Activated naive CD8-positive, alpha-beta T cell treated with anti-CD3 and anti-CD28 coated beads for 36 hours (primary cell): ENCODE results near the gene HOXD10. TPM values are rescaled to one million over a fixed set of nuclear protein-coding genes. Genes with fewer than 3 reads are reported as not detected.

Source experiments
- DNase-seq: peaks from one replicate; pipeline ENCODE4 v3.0.0; 2021
- H3K27ac Mint-ChIP-seq: one replicate; pipeline ENCODE4 v1.8.0; 2022; ENCODE audit warnings: mild to moderate bottlenecking, moderate library complexity, mixed read lengths
- H3K27me3 Mint-ChIP-seq: one replicate; pipeline ENCODE4 v1.8.0; 2022; ENCODE audit warnings: mild to moderate bottlenecking, mixed read lengths
- H3K36me3 Mint-ChIP-seq: one replicate; pipeline ENCODE4 v1.8.0; 2021; ENCODE audit warnings: mild to moderate bottlenecking, mixed read lengths
- H3K4me1 Mint-ChIP-seq: one replicate; pipeline ENCODE4 v1.8.0; 2021; ENCODE audit warnings: mixed read lengths
- H3K4me3 Mint-ChIP-seq: one replicate; pipeline ENCODE4 v1.8.0; 2022; ENCODE audit warnings: mild to moderate bottlenecking, moderate library complexity, mixed read lengths
- H3K9me3 Mint-ChIP-seq: one replicate; pipeline ENCODE4 v1.8.0; 2022; ENCODE audit warnings: mixed read lengths
- total RNA-seq, 2 experiments: library from RNA; stranded (reverse); gene quantifications; one replicate each; pipeline ENCODE4 v1.2.3, GENCODE V29; 2021

Gene HOXD10
- total RNA-seq, 2 experiments from 2014 or later = not detected

- Mint-ChIP-seq H3K9me3 (no peaks in the 10 kb centered on the region), H3K27ac (no peak overlapping the region)
Measured at GRCh38 chr2:176148751-176149421, 32.3 kb downstream of the HOXD10 start.

GRCh38 chr2:176149481-176149938 lies 32.9 kb downstream of the HOXD10 start:
- Mint-ChIP-seq H3K4me1 (peaks cover 6% of the 10 kb centered on the region), H3K27me3 (peaks cover 97% of the 10 kb centered on the region), H3K4me3 (no peak overlapping the region), H3K36me3 (no peaks in the 10 kb centered on the region), H3K9me3 (no peaks in the 10 kb centered on the region), H3K27ac (no peak overlapping the region)
- no peak for DNase-seq

More at GRCh38 chr2:176148751-176149421, 32.3 kb downstream of the HOXD10 start:
- H3K4me1 Mint-ChIP-seq = peaks cover 6% of the 10 kb centered on the region
- H3K4me3 Mint-ChIP-seq = no peak overlapping the region
- H3K27me3 Mint-ChIP-seq = peaks cover 94% of the 10 kb centered on the region
- DNase-seq = no peak
- H3K36me3 Mint-ChIP-seq = no peaks in the 10 kb centered on the region

- Mint-ChIP-seq H3K4me3 (no peak overlapping the region), H3K27ac (no peak overlapping the region), H3K27me3 (peaks cover 98% of the 10 kb centered on the region)
Measured at GRCh38 chr2:176149939-176150583, 33.5 kb downstream of the HOXD10 start.

GRCh38 chr2:176150584-176151441 lies 34.2 kb downstream of the HOXD10 start:
- no peak for DNase-seq
- H3K36me3 Mint-ChIP-seq = no peaks in the 10 kb centered on the region
- no peak overlapping the region for H3K27ac Mint-ChIP-seq
- peaks cover 6% of the 10 kb centered on the region for H3K4me1 Mint-ChIP-seq
- peaks cover 98% of the 10 kb centered on the region for H3K27me3 Mint-ChIP-seq
- no peaks in the 10 kb centered on the region for H3K9me3 Mint-ChIP-seq
- no peak overlapping the region for H3K4me3 Mint-ChIP-seq

More at GRCh38 chr2:176149939-176150583, 33.5 kb downstream of the HOXD10 start:
- Mint-ChIP-seq H3K36me3 (no peaks in the 10 kb centered on the region), H3K9me3 (no peaks in the 10 kb centered on the region), H3K4me1 (peaks cover 6% of the 10 kb centered on the region)
- no peak for DNase-seq

GRCh38 chr2:176151442-176152287 lies 35.1 kb downstream of the HOXD10 start, which contains the start of gene HOXD4:
Gene HOXD4, plus strand, starts transcription at chr2:176151550. Its CDS starts 84 bp downstream, at chr2:176151634.
- Mint-ChIP-seq H3K4me3 (peak within 1 kb of the TSS; percentile 40), H3K27ac (no peak within 1 kb of the TSS), H3K9me3 (no peaks in the 10 kb centered on the region), H3K27me3 (peaks cover 98% of the 10 kb centered on the region), H3K4me1 (peaks cover 6% of the 10 kb centered on the region), H3K36me3 (no peaks in the 10 kb centered on the region)
- no peak for DNase-seq

- H3K27ac Mint-ChIP-seq = no peak overlapping the region
- no peak for DNase-seq
- no peaks in the 10 kb centered on the region for H3K36me3 Mint-ChIP-seq
- H3K4me1 Mint-ChIP-seq = peaks cover 8% of the 10 kb centered on the region
- no peaks in the 10 kb centered on the region for H3K9me3 Mint-ChIP-seq
- peaks cover 94% of the 10 kb centered on the region for H3K27me3 Mint-ChIP-seq
- H3K4me3 Mint-ChIP-seq = no peak overlapping the region
Measured at GRCh38 chr2:176152350-176153181, 36.0 kb downstream of the HOXD10 start.

GRCh38 chr2:176154576-176155252 lies 38.1 kb downstream of the HOXD10 start:
- no peaks in the 10 kb centered on the region for H3K36me3 Mint-ChIP-seq
- peaks cover 94% of the 10 kb centered on the region for H3K27me3 Mint-ChIP-seq
- H3K4me3 Mint-ChIP-seq = no peak overlapping the region
- no peak for DNase-seq
- H3K9me3 Mint-ChIP-seq = no peaks in the 10 kb centered on the region
- peaks cover 13% of the 10 kb centered on the region for H3K4me1 Mint-ChIP-seq
- H3K27ac Mint-ChIP-seq = no peak overlapping the region

- peaks cover 93% of the 10 kb centered on the region for H3K27me3 Mint-ChIP-seq
- no peak overlapping the region for H3K27ac Mint-ChIP-seq
- no peak overlapping the region for H3K4me3 Mint-ChIP-seq
- DNase-seq = no peak
- no peaks in the 10 kb centered on the region for H3K9me3 Mint-ChIP-seq
- H3K36me3 Mint-ChIP-seq = no peaks in the 10 kb centered on the region
- H3K4me1 Mint-ChIP-seq = peaks cover 13% of the 10 kb centered on the region
Measured at GRCh38 chr2:176155356-176156044, 38.9 kb downstream of the HOXD10 start.

- H3K36me3 Mint-ChIP-seq = no peaks in the 10 kb centered on the region
- H3K27ac Mint-ChIP-seq = no peak overlapping the region
- H3K27me3 Mint-ChIP-seq = peaks cover 93% of the 10 kb centered on the region
- peaks cover 17% of the 10 kb centered on the region for H3K4me1 Mint-ChIP-seq
- DNase-seq = no peak
- H3K4me3 Mint-ChIP-seq = no peak overlapping the region
- no peaks in the 10 kb centered on the region for H3K9me3 Mint-ChIP-seq
Measured at GRCh38 chr2:176156301-176156806, 39.8 kb downstream of the HOXD10 start.

GRCh38 chr2:176156807-176157498 lies 40.4 kb downstream of the HOXD10 start, which contains the start of gene HOXD3:
Gene HOXD3, plus strand, starts transcription at chr2:176157307. Its CDS starts 11,808 bp downstream, at chr2:176169115.
- peaks cover 17% of the 10 kb centered on the region for H3K4me1 Mint-ChIP-seq
- no peaks in the 10 kb centered on the region for H3K36me3 Mint-ChIP-seq
- H3K27ac Mint-ChIP-seq = no peak within 1 kb of the TSS
- H3K9me3 Mint-ChIP-seq = peaks cover 1% of the 10 kb centered on the region
- peak within 1 kb of the TSS; percentile 54 for H3K4me3 Mint-ChIP-seq
- DNase-seq = no peak
- peaks cover 93% of the 10 kb centered on the region for H3K27me3 Mint-ChIP-seq

GRCh38 chr2:176157499-176158185 lies 41.1 kb downstream of the HOXD10 start:
- Mint-ChIP-seq H3K4me3 (peak overlapping the region; percentile 54), H3K36me3 (no peaks in the 10 kb centered on the region), H3K9me3 (peaks cover 1% of the 10 kb centered on the region), H3K27ac (no peak overlapping the region), H3K27me3 (peaks cover 93% of the 10 kb centered on the region), H3K4me1 (peaks cover 18% of the 10 kb centered on the region)
- no peak for DNase-seq
